ENCODE data around the gene EHMT1.
"Not testable (repeated sequence)": the region's sequence is repeated elsewhere in the genome, so short reads cannot be mapped to it uniquely, and the experiment has no call there.

The EHMT1 gene

DNA sequence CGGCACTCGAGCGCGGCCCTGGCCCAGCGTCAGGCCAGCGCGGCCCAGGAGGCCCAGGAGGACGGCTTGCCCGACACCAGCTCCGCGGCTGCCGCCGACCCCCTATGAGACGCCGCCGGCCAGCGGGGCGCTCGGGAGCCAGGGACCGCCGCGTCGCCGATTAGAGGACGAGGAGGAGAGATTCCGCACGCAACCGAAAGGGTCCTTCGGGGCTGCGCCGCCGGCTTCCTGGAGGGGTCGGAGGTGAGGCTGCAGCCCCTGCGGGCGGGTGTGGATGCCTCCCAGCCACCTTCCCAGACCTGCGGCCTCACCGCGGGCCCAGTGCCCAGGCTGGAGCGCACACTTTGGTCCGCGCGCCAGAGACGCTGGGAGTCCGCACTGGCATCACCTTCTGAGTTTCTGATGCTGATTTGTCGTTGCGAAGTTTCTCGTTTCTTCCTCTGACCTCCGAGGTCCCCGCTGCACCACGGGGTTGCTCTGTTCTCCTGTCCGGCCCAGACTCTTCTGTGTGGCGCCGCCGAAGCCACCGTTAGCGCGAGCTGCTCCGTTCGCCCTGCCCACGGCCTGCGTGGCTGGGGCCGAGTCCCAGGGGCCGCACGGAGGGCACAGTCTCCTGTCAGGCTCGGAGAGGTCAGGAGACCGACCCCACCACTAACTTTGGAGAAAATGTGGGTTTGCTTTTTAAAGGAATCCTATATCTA lies 216.2 kb downstream of the EHMT1 start:
- no peak for DNase-seq

DNA sequence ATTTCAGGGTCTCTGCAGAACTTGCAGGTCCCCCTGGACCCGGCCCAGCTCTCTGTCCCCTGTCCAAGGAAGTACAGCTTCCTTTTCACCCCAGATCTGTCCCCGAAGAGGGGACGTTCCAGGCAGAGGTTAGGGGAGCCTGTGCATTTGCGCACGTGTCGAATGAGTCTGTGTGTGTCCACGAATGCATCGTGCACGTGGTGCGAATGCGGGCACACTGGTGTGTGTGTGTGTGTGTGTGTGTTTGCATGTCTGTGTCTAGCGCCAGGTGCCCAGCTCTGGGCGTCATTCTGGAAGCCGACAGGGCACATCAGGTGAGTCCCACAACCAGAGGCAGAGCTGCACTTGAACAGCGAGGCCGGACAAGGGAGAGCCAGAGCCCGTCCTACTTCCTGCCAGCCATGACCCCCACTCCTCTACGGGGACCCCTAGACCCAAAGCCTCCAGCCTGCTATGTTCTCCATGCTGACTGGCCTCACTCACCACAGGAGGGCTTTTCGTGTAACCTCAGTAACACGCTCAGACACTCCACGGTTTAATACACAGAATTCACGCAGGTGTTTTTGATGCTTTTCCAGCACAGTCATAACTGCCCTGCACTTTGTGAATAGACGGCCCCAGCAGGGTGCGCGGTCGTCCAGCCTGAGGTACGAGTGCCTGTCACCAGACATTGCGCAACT lies 217.5 kb downstream of the EHMT1 start:
- DNase-seq: no peak

DNA sequence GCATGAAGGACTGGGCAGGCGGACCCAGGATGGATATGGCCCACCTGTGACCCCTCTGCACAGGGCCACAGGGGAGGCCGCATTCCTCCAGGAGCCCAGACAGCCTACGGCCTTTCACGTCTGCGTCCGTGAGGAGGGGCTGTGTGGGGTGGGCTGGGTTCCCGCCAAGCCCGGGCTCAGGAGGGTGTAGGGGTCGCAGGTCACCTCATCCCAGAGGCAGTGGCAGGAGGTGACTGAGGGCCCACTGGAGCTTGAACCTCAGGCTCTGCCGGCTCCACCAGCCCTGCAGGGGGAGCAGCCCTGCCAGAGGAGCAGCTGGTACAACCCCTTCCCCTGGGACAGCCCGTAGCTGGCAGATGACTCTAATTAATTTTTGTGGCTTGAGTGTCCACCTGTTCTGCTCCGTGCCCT lies 218.0 kb downstream of the EHMT1 start:
- no peak for DNase-seq

DNA sequence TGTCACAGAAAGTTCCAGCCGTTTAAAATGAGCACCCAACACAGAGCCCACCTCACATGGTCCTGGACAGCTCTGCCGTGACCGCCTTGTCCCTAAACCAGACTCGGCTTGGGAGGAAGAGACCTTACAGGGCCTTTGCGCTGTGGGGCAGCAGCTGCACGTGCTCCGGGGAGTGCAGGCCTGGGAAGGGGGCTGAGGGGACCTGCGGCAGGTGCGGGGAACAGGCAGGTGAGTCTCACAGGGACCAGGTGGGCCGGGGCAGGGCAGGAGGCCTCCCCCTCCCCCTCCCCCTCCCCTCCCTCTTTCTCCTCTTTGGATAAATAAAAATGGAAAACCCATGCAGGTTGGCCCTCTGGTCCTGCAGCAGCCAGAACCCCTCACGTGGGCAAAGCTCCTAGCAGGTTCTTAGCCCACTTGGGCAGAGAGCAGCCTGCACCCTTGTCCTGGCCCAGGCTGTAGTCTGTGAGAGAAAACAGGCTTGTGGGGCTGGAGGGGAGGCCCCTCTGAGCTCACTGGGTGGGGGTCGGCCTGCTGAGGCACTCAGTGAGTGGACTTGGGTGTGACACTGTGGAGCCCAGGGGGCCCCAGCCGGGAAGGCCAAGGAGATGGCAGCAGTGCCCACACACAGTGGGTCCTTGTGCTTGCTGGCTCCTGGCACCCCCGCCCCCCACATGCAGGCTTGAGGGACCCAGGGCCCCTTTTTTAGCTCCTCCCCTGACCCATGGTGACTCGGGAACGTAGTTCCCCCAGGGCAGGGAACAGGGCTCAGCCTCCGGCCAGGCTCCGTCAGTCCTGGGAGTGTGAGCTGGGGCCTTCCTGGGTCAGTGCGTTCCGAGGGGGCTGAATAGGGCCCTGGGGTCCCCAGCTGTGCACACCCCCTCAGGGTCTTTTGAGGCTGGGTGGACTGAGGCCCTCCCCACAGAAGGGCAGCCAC lies 218.8 kb downstream of the EHMT1 start:
- DNase-seq: no peak

DNA sequence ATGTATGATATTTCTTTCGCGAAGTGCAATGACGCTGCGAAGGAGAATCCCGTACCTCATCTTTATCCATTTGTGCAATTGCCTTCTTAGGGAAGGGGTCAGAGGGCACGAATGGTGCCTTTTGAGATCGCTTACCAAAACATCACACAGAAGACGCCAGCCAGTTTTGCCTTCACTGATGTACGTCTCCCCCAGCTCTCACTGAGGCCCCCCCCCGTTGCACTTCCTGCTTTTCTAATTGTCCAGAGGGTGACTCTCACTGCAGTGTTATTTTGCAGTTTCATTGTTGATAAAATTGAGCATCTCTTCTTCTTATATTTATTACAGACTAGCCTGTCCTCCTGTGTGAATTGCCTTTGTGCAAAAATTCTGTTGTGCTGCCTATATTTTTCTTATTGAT lies 219.8 kb downstream of the EHMT1 start:
- no peak for DNase-seq

DNA sequence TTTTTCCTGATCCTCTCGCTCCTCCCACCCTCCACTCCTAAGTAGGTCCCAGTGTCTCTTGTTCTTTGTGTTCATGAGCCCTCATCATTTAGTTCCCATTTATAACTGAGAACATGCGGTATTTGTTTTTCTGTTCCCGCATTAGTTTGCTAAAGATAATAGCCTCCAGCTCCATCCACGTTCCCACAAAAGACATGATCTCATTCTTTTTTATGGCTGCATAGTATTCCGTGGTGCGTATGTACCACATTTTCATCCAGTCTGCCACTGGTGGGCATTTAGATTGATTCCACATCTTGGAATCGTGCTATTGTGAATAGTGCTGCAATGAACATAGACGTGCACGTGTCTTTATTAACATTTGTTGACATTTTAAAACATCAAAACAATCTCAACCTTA lies 224.6 kb downstream of the EHMT1 start:
- no peak for DNase-seq

DNA sequence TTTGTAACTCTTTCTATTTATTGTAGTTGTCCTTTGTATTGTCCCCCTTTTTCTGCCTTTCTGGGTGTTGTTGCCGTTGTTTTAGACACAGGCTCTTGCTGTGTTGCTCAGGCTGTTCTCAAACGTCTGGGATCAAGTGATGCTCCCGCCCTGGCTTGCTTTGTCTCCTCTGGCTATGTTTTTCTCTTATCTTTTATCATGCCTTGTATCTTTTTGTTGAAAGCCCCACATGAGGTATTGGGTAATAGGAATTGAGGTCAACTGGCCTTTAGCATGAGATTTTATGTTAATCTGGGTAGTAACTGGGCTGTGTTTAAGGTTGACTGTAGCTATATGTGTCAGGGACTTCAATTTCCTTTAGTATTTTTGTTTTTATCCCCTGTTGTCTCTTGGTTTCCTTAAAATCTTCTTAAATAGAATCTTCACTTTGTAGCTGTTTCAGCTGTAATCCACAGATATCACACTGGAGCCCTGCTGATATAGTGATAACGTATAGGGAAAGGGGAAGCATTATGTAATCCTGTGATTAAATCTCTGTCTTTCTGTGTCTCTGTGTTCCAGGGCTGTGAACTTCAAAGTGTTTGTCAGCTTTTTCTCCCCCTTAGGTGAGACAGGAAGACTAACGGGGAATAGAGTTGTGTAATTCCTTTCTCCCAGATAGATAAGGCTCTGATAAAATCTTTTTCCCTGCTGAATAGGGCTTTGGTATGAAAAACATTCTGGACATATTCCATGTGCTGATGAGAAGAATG lies 232.9 kb downstream of the EHMT1 start:
- DNase-seq: no peak

DNA sequence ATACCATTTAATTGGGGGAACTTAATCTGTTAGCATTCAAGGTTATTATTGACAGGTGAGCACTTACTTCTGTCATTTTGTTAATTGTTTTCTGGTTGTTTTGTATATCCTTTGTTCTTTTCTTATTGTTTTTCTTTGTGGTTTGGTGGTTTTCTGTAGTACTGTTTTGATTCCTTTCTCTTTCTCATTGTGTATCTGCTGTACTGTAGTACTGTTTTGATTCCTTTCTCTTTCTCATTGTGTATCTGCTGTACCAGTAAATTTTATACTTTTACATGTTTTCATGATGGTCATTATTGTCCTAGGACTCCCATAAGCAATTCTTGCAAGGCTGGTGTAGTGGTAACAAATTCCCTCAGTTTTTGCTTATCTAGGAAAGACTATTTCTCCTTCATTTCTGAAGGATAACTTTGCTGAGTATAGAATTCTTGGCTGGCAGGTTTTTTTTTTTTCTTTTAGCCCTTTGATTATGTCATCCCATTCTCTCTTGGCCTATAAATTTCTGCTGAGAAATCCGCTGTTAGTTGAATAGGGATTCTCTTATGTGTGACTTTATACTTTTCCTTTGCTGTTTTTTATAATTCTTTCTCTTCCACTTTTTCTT lies 234.7 kb downstream of the EHMT1 start:
- DNase-seq: no peak

DNA sequence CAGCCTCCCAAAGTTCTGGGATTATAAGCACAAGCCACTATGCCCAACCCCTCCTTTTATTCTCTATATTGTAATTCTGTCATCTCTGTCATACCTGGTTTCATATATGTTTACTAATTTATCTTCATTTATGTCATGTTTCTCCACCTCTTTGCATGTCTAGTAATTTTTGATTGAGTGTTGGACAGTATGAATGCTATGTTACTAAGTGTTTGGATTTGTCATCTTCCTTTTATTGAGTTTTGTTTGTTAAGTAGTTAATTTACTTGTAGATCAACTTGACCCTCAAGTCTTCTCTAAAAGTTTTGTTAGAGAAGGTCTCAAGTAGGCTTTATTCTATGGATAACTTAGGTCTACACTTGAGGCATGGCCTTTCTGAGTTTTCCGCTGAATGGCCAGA lies 241.6 kb downstream of the EHMT1 start:
- DNase-seq: no peak

DNA sequence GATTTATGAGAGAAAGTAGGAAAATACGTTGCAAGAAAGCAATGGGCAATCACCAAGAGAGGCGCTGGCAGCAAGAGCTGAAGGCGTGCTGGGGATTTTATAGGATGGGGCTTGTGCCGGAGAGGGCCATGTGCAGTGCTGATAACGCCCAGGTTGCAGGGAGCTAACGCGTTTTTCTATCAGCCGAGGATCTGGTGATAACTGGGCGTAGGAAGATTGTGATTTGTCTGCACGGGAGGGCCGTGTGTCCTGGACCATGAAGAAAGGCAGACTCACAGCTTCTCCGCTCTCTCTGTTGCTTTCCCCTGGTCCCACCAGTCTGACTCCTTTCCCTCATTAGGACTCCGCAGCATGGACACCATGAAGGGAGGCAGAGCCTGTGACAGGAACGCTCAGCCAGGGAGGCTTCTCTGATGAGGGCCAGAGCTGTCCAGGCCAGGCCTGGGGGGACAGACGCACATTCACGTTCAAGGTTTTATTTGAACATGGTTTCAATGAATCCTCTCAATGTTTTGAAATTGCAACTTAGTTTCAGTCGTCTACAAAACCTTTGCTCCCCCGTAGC lies 246.9 kb downstream of the EHMT1 start:
- DNase-seq: no peak

DNA sequence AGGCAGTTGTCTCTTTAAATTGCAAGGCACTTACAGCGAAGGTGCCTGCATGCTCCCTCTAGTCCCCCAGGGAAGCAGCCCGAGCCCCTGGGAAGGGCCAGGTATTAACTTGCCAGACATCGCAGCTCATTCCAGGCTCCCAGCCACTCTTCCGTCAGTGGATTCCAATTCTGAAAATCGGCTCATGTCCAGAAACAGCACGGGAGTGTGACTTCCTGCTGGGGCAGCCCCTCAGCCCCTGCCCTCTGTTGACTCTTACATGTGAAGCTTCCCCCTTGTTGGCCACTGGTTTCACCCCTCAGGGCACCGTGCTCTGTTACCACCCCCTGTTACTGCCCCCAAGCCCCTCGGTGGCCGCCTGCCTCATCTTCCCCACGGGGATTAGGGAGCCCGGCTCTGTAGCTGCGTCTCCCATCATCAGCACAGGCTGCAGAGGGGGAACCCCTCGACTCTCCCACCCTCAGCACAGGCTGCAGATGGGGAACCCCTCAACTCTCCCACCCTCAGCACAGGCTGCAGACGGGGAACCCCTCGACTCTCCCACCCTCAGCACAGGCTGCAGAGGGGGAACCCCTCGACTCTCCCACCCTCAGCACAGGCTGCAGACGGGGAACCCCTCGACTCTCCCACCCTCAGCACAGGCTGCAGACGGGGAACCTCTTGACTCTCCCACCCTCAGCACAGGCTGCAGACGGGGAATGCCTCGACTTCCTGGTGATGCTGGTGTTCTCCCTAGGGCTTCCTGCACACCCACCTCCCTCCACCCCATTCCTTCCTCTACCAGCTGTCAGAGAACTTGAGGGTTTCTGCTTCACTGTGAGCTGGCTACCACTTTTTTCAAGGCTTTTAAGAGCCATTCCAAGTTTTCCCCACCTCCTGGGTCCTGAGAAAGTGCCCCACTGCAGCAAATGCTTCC lies 247.7 kb downstream of the EHMT1 start:
- no peak for DNase-seq

DNA sequence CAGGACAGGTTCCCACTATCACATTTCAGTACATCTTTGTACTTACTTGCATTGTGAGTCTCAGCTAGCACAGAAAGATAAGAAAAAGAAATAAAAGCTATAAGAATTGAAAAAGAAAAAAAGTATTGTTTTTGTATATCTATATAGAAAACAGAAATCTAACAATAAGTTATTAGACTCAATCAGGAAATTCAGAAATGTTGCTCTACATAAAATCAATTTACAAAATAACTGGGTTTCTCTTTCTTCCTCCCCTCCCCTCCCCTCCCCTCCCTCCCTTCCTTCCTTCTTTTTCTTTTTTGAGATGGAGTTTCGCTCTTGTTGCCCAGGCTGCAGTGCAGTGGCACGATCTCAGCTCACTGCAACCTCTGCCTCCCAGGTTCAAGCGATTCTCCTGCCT lies 251.6 kb downstream of the EHMT1 start:
- no peak for DNase-seq

DNA sequence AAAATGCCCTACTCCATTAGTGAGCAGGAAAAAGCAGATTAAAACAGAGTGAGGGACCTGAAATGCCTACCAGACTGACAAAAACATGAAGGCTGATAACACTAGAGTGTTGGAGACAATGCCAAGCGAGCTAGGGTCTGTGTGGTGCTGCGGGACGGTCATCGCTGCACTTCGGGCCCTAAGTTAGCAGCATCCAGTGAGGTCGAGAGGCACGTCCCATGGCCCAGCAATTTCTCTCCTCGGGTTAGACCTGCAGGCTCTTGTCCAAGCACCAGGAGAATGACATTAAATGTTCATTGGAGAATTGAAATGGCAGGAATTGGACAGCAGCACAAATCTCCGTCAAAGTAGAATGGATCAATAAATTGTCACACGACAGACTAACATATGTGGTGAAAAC lies 253.5 kb downstream of the EHMT1 start:
- DNase-seq: no peak

DNA sequence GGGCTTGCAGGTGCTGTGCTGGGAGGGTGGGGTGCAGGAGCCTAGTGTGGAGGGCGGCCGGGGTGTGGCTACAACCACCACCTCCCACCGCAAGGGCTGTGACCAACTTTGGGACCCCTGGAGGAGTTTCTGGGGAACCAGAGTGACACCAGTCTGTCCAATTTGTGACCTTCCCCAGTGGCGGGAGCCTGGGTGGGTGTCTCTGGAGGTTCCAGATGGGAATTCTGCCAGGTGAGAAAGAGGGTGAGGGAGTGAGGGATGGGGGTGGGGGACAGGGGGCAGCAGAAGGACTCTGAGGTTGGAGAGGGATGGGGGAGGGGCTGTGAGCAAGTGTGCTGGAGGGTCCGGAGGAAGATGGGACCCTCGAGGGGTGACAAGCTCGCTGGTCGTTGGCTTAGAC lies 254.6 kb downstream of the EHMT1 start:
- no peak for DNase-seq

DNA sequence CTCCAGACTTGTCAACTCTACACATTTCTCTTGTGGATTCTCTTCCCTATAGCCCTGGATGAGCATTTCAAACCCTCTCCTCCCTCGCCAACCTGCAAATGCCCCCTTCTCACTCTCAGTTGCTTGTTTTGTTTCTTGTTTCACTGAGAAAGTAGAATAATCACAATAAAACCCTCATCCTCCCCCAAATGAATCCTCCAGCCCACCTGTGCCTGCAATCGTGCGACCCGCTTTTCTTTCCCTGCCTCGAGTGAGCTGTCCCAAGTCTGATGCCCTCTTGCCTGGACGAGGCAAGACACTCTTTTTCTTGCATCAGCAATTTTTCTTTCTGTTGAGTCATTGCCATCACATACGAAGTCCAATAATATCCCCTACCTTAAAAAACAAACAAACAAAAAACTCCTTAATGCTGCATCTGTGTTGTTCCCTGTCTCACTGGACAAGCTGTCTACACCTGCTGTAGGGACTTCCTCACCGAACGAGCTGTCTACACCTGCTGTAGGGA lies 255.1 kb downstream of the EHMT1 start:
- DNase-seq: no peak

DNA sequence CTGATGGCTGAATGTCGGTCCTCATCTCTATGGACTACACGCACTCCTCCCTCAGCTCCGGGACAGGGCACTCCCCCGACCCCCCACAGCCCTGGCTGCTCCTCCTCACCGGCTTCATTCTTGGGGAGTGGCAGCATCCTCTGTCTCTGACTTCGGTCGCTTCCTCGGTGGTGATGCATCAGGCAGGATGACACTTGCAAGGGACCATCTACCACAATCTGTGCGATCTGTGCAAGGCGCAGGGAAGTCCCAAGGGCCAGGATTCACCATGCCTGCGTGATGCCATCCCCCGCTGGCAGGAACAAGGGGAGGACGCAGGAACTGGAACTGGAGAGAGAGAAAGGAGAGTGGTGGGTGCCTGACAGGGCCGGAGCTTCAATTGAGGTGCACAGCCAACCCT lies 256.5 kb downstream of the EHMT1 start:
- DNase-seq: no peak

DNA sequence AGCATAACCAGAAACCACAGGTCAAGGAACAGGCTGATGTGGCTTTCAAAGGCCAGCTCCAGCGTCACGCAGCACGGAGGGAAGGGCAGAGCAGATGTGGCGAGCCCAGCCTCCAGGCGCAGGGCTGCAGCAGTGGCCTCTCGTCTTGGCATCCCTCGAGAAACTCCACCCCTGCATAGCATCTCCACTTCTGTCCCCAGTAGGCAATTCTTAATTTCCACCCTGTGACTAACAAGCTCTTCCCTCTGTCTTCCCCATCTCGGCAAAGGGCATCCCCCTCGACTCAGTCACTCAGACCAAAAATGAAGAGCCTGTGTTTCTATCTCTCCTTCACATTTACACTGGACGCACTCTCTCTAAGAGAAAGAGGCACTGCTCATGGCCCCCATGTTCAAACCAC lies 257.0 kb downstream of the EHMT1 start:
- no peak for DNase-seq

DNA sequence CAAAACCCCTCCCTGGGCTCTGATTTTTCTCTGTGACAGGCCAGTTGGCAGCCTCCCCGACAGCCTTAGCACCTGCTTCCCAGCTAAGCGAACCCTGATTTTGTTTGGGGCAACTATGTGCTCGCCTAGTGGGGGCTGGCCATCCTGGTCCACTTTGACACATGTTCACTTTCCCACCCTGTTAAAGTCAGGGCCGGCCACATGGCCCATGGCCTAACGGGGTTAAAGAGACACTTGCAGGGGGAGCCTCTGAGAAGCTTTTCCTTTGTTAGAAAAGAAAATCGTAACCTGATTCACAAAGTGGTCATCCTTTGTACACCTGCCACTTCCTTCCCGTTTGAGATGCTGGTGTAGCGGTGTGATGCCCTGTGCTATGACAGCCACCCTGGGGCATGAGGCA lies 257.5 kb downstream of the EHMT1 start:
- DNase-seq: no peak

DNA sequence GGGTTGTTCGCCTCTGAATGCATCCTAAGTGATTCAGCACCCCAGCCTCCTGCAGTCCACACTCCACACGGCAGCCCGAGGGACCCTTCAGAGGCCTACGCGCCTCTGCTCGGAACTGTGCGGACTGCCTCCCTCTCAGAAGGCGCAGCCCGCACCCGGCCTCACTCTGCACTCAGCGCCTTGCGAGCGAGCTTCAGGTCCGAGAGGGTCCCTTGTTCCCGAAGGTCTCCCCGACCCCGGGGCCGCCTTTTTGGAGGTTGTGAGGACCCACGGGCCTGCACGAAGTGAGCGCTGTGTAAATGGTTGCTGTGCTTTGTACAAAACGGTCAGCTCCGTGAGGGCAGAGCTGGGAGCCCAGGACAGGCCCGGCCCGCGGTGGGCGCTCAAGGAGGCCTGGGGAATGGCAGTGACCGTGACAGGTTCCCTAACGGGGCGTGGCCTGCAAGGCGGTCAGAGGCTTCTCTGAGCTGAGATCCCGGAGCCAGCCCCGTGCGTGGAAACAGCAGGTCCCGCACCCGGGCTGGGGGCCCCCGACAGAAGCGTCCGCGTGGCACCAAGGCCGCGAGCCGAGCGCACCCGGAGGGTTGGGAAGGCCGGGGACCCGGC lies 258.1 kb downstream of the EHMT1 start:
- DNase-seq: no peak

DNA sequence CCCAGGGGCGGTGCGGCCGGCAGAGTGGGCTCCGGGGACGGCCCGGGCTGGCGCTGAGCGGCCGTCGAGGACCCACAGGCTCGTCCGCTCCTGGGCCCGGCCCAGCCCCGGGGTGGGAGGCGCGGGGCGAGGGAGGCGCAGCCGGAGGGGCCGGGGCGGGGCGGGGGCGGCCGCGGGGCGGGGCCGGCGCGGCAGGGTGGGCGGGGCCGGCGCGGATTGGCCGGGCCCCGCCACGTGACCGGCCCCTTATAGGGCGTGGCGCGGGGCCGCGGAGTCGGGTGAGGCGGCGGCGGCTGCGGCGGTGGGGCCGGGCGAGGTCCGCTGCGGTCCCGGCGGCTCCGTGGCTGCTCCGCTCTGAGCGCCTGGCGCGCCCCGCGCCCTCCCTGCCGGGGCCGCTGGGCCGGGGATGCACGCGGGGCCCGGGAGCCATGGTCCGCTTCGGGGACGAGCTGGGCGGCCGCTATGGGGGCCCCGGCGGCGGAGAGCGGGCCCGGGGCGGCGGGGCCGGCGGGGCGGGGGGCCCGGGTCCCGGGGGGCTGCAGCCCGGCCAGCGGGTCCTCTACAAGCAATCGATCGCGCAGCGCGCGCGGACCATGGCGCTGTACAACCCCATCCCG lies 258.8 kb downstream of the EHMT1 start, which contains the start of gene CACNA1B:
CACNA1B (plus strand) TSS at position 277 of the 617 bp plus-strand sequence; CDS start at position 429, 152 bp downstream.
- DNase-seq: not testable (repeated sequence)

Data from NCI-H774 (cell line).